HepG2 (cell line): Measurements from ENCODE around the gene NPC1. TPM values are rescaled to one million over a fixed set of nuclear protein-coding genes. Genes with fewer than 3 reads are reported as not detected.

Experiments
- EEA1 ChIP-seq: sonication (generic); formaldehyde crosslinking; IDR thresholded peaks from 2 replicates; pipeline ENCODE4 v1.5.1; 2020; ENCODE audit warnings: mild to moderate bottlenecking, missing genetic modification reagents, borderline replicate concordance
- EP300 ChIP-seq, 3 experiments: sonication (generic) in 1 of 3; formaldehyde crosslinking in 1 of 3; IDR thresholded peaks; 2 replicates each; pipeline versions ENCODE4 v1.5.1 to v1.6.1; 2011 to 2020; ENCODE audit warnings: low read depth in 2 of 3, low read length in 2 of 3, borderline replicate concordance in 1 of 3, improper control_type of control experiment in 1 of 3, mild to moderate bottlenecking in 1 of 3, missing genetic modification reagents in 1 of 3, moderate library complexity in 1 of 3
- FOXC1 ChIP-seq: sonication (generic); formaldehyde crosslinking; IDR thresholded peaks from 2 replicates; pipeline ENCODE4 v1.8.0; 2022; ENCODE audit warnings: mild to moderate bottlenecking, missing genetic modification reagents, borderline replicate concordance
- HNRNPLL ChIP-seq: fragments of 200-400 bp; formaldehyde crosslinking; IDR thresholded peaks from 2 replicates; pipeline ENCODE4 v1.6.1; 2017; ENCODE audit warnings: mild to moderate bottlenecking, low read depth, low read length; ENCODE audit not compliant: poor library complexity, severe bottlenecking
- IKZF1 ChIP-seq: fragments of 450-650 bp; IDR thresholded peaks from 2 replicates; pipeline ENCODE4 v1.7.1; 2016
- KAT2B ChIP-seq: fragments of 150-350 bp; IDR thresholded peaks from 2 replicates; pipeline ENCODE4 v1.6.1; 2014; ENCODE audit warnings: low read depth, low read length, borderline replicate concordance
- MEF2D ChIP-seq: sonication (generic); formaldehyde crosslinking; IDR thresholded peaks from 2 replicates; pipeline ENCODE4 v1.5.1; 2020; ENCODE audit warnings: mild to moderate bottlenecking, missing genetic modification reagents
- MXD3 ChIP-seq: IDR thresholded peaks from 2 replicates; pipeline ENCODE4 v1.6.1; 2016; ENCODE audit warnings: mild to moderate bottlenecking, missing biosample characterization, missing genetic modification reagents
- NR2C2 ChIP-seq: sonication (generic); formaldehyde crosslinking; IDR thresholded peaks from 2 replicates; pipeline ENCODE4 v1.4.0; 2020; ENCODE audit warnings: missing genetic modification reagents, mild to moderate bottlenecking, moderate library complexity, borderline replicate concordance
- PHF21A ChIP-seq: sonication (generic); formaldehyde crosslinking; IDR thresholded peaks from 2 replicates; pipeline ENCODE4 v1.5.0; 2020; ENCODE audit warnings: mild to moderate bottlenecking, missing genetic modification reagents
- POLR2AphosphoS2 ChIP-seq: IDR thresholded peaks from 2 replicates; pipeline ENCODE4 v1.6.1; 2011; ENCODE audit warnings: low read depth, low read length, improper control_type of control experiment
- POLR2G ChIP-seq: fragments of 200-400 bp; formaldehyde crosslinking; IDR thresholded peaks from 2 replicates; pipeline ENCODE4 v1.6.1; 2018; ENCODE audit warnings: mild to moderate bottlenecking, low read depth, low read length, moderate library complexity
- SAFB2 ChIP-seq: sonication (generic); formaldehyde crosslinking; IDR thresholded peaks from 2 replicates; pipeline ENCODE4 v1.5.1; 2020; ENCODE audit warnings: missing genetic modification reagents, low read depth, mild to moderate bottlenecking, borderline replicate concordance
- SETDB1 ChIP-seq: sonication (generic); formaldehyde crosslinking; IDR thresholded peaks from 2 replicates; pipeline ENCODE4 v1.5.1; 2020; ENCODE audit warnings: missing genetic modification reagents, mild to moderate bottlenecking, borderline replicate concordance
- SKIL ChIP-seq: sonication (generic); formaldehyde crosslinking; IDR thresholded peaks from 2 replicates; pipeline ENCODE4 v1.8.0; 2022; ENCODE audit warnings: missing genetic modification reagents, mild to moderate bottlenecking, moderate library complexity, borderline replicate concordance
- SMC3 ChIP-seq: IDR thresholded peaks from 2 replicates; pipeline ENCODE4 v1.6.1; 2011; ENCODE audit warnings: low read length, improper control_type of control experiment
- SP140L ChIP-seq: sonication (generic); formaldehyde crosslinking; IDR thresholded peaks from 2 replicates; pipeline ENCODE4 v1.4.0; 2020; ENCODE audit warnings: missing genetic modification reagents, borderline replicate concordance
- STAT5B ChIP-seq: sonication (generic); formaldehyde crosslinking; IDR thresholded peaks from 2 replicates; pipeline ENCODE4 v1.4.0; 2020; ENCODE audit warnings: missing genetic modification reagents
- TEAD3 ChIP-seq: optimal IDR thresholded peaks from 2 replicates; pipeline ENCODE3; 2016; ENCODE audit warnings: borderline replicate concordance
- ZBTB42 ChIP-seq: sonication (generic); formaldehyde crosslinking; IDR thresholded peaks from 2 replicates; pipeline ENCODE4 v1.5.0; 2020; ENCODE audit warnings: mild to moderate bottlenecking, missing genetic modification reagents
- ZBTB49 ChIP-seq: sonication (generic); formaldehyde crosslinking; IDR thresholded peaks from 2 replicates; pipeline ENCODE4 v1.4.0; 2020; ENCODE audit warnings: missing genetic modification reagents, borderline replicate concordance
- ZNF143 ChIP-seq: sonication (generic); formaldehyde crosslinking; IDR thresholded peaks from 2 replicates; pipeline ENCODE4 v1.4.0; 2020; ENCODE audit warnings: missing genetic modification reagents
- ZNF230 ChIP-seq: sonication (generic); formaldehyde crosslinking; IDR thresholded peaks from 2 replicates; pipeline ENCODE4 v1.4.0; 2020; ENCODE audit warnings: mild to moderate bottlenecking, missing genetic modification reagents
- ZNF562 ChIP-seq: sonication (generic); formaldehyde crosslinking; IDR thresholded peaks from 2 replicates; pipeline ENCODE4 v1.8.0; 2022; ENCODE audit warnings: missing genetic modification reagents, borderline replicate concordance
- ZNF674 ChIP-seq: sonication (generic); formaldehyde crosslinking; IDR thresholded peaks from 2 replicates; pipeline ENCODE4 v1.5.0; 2020; ENCODE audit warnings: low read depth, mild to moderate bottlenecking, missing genetic modification reagents
- ZSCAN29 ChIP-seq: sonication (generic); formaldehyde crosslinking; conservative IDR thresholded peaks from 2 replicates; pipeline ENCODE4 v1.4.0; 2020; ENCODE audit warnings: mild to moderate bottlenecking, missing genetic modification reagents
- polyA plus RNA-seq, 8 experiments: library from polyadenylated mRNA; depleted of rRNA in 3 of 8; stranded (reverse) in 7 of 8; unstranded in 1 of 8; fragments of >200 nt; fragmentation: Illumina TruSeq in 4 of 8; extraction: Trizol in 4 of 8; gene quantifications; 2 replicates each; pipeline versions ENCODE4 v1.2.1 to v1.2.3, GENCODE V29; 2011 to 2016; ENCODE audit warnings: low read depth in 4 of 8, missing spikeins in 1 of 8, mixed read lengths in 1 of 8; ENCODE audit not compliant: insufficient read depth in 1 of 8
- total RNA-seq, 5 experiments: library from RNA; depleted of rRNA; stranded (reverse); fragments of >200 nt; fragmentation: Illumina TruSeq; extraction: Trizol; gene quantifications; 2 replicates each; pipeline ENCODE4 v1.2.3, GENCODE V29; 2016; ENCODE audit warnings: low read depth in 1 of 5

The NPC1 gene
- total and polyA plus RNA-seq, 2 of the 13 experiments (the other 11 are each of a cell fraction or from before 2014, with no cell fraction given) = 46.5 to 114 TPM

- TF ChIP-seq HNRNPLL = no peak
- no peak for TF ChIP-seq ZBTB49 (CRISPR knock-in tag)
- TF ChIP-seq POLR2AphosphoS2 = no peak
- no peak for TF ChIP-seq ZNF674 (CRISPR knock-in tag)
- TF ChIP-seq FOXC1 = no peak
- no peak for TF ChIP-seq POLR2G
- TF ChIP-seq ZNF143 (CRISPR knock-in tag) = no peak
- no peak for TF ChIP-seq ZNF562 (CRISPR knock-in tag)
- TF ChIP-seq ZSCAN29 (CRISPR knock-in tag) = no peak
- no peak for TF ChIP-seq ZBTB42 (CRISPR knock-in tag)
- TF ChIP-seq ZNF230 (CRISPR knock-in tag) = no peak
- TF ChIP-seq MXD3 (CRISPR knock-in tag) = no peak
- TF ChIP-seq SETDB1 = no peak
- TF ChIP-seq SP140L (CRISPR knock-in tag) = no peak
- no peak for TF ChIP-seq IKZF1
- TF ChIP-seq NR2C2 (CRISPR knock-in tag) = peak; percentile 40; the same call in 1 of the 2 replicates
- TF ChIP-seq SMC3 = peak; percentile 10; the same call in 1 of the 2 replicates
- TF ChIP-seq STAT5B (CRISPR knock-in tag) = no peak
- TF ChIP-seq PHF21A (CRISPR knock-in tag) = peak; percentile 22; the same call in 1 of the 2 replicates
- no peak for TF ChIP-seq KAT2B
- TF ChIP-seq EEA1 (CRISPR knock-in tag) = no peak
- no peak for TF ChIP-seq SAFB2 (CRISPR knock-in tag)
- TF ChIP-seq EP300 (IDR thresholded peaks at IDR 0.05; ENCODE audit: low read depth in 2 of 2, low read length in 2 of 2) = peak in 1 of 2 experiments; percentile 73; a peak in 2 of 4 replicates
- 0 out of 2 replicates have a peak, but pooled peaks have one; percentile 21 for TF ChIP-seq EP300 (CRISPR knock-in tag; IDR thresholded peaks at IDR 0.05; ENCODE audit: borderline replicate concordance)
- TF ChIP-seq MEF2D (CRISPR knock-in tag) = no peak
- peak; percentile 54 for TF ChIP-seq TEAD3 (CRISPR knock-in tag)
- TF ChIP-seq SKIL = no peak
Measured at GRCh38 chr18:23569299-23570063, 16.8 kb downstream of the NPC1 start (continued).
